Trophoblast cell (in vitro differentiated cells and primary cell): ENCODE results near the gene FAM131C.
A peak's percentile ranks its signal among the peaks of the same experiment; 100 is the strongest.

Experiments used
- DNase-seq, 2 donors: peaks; one replicate each; pipeline ENCODE4 v3.0.0-alpha.2; 2016
- H2AFZ ChIP-seq: 2 replicates; pipeline ENCODE4 v1.6.1; 2013; ENCODE audit warnings: low read length, moderate library complexity, mild to moderate bottlenecking; ENCODE audit not compliant: insufficient read depth, poor library complexity
- H2AK5ac ChIP-seq: 2 replicates; pipeline ENCODE4 v1.6.1; 2013; ENCODE audit warnings: mild to moderate bottlenecking, low read length
- H2BK120ac ChIP-seq: 2 replicates; pipeline ENCODE4 v1.6.1; 2013; ENCODE audit warnings: low read length, mild to moderate bottlenecking, moderate library complexity; ENCODE audit not compliant: insufficient read depth, poor library complexity
- H2BK12ac ChIP-seq: 2 replicates; pipeline ENCODE4 v1.6.1; 2013; ENCODE audit warnings: mild to moderate bottlenecking, low read length, moderate library complexity
- H2BK5ac ChIP-seq: 2 replicates; pipeline ENCODE4 v1.6.1; 2013; ENCODE audit warnings: low read length, low read depth, moderate library complexity, mild to moderate bottlenecking; ENCODE audit not compliant: poor library complexity
- H3K14ac ChIP-seq: 2 replicates; pipeline ENCODE4 v1.6.1; 2013; ENCODE audit warnings: mild to moderate bottlenecking, low read length
- H3K18ac ChIP-seq: 2 replicates; pipeline ENCODE4 v1.6.1; 2013; ENCODE audit warnings: mild to moderate bottlenecking, low read length
- H3K23ac ChIP-seq: 2 replicates; pipeline ENCODE4 v1.6.1; 2013; ENCODE audit warnings: low read length
- H3K27ac ChIP-seq: 2 replicates; pipeline ENCODE4 v1.5.1; 2013; ENCODE audit warnings: low read depth, mild to moderate bottlenecking, inconsistent platforms, low read length, moderate library complexity
- H3K27me3 ChIP-seq: 2 replicates; pipeline ENCODE4 v1.6.1; 2013; ENCODE audit warnings: inconsistent platforms, mild to moderate bottlenecking, low read length, moderate library complexity; ENCODE audit not compliant: insufficient read depth
- H3K36me3 ChIP-seq, 2 experiments: 1 replicate in 1 of 2; 2 replicates in 1 of 2; pipeline ENCODE4 v1.6.1; 2013; ENCODE audit warnings: low read length in 2 of 2, mild to moderate bottlenecking in 2 of 2, moderate library complexity in 1 of 2; ENCODE audit not compliant: insufficient read depth in 2 of 2, control insufficient read depth in 1 of 2
- H3K4ac ChIP-seq: 2 replicates; pipeline ENCODE4 v1.6.1; 2013; ENCODE audit warnings: low read depth, mild to moderate bottlenecking, low read length, moderate library complexity
- H3K4me1 ChIP-seq, 2 experiments: 1 replicate in 1 of 2; 2 replicates in 1 of 2; pipeline ENCODE4 v1.6.1; 2013; ENCODE audit warnings: low read length in 2 of 2, mild to moderate bottlenecking in 2 of 2, moderate library complexity in 1 of 2; ENCODE audit not compliant: insufficient read depth in 2 of 2, control insufficient read depth in 1 of 2
- H3K4me2 ChIP-seq: 2 replicates; pipeline ENCODE4 v1.6.1; 2013; ENCODE audit warnings: inconsistent platforms, mild to moderate bottlenecking, low read length, moderate library complexity
- H3K4me3 ChIP-seq: 2 replicates; pipeline ENCODE4 v1.5.1; 2013; ENCODE audit warnings: mild to moderate bottlenecking, low read depth, low read length, inconsistent platforms
- H3K79me1 ChIP-seq: one replicate; pipeline ENCODE4 v1.6.1; 2013; ENCODE audit warnings: low read length
- H3K79me2 ChIP-seq: 2 replicates; pipeline ENCODE4 v1.6.1; 2013; ENCODE audit warnings: low read length, mild to moderate bottlenecking; ENCODE audit not compliant: control insufficient read depth, insufficient read depth, poor library complexity
- H3K9ac ChIP-seq: 2 replicates; pipeline ENCODE4 v1.6.1; 2013; ENCODE audit warnings: mild to moderate bottlenecking, low read length
- H3K9me3 ChIP-seq: 2 replicates; pipeline ENCODE4 v1.6.1; 2013; ENCODE audit warnings: low read depth, mild to moderate bottlenecking, control low read depth, inconsistent platforms, low read length; ENCODE audit not compliant: insufficient read depth
- H4K12ac ChIP-seq: 2 replicates; pipeline ENCODE4 v1.6.1; 2013; ENCODE audit warnings: low read depth, mild to moderate bottlenecking, low read length, moderate library complexity
- H4K8ac ChIP-seq: 2 replicates; pipeline ENCODE4 v1.6.1; 2013; ENCODE audit warnings: low read depth, mild to moderate bottlenecking, low read length, moderate library complexity
- H4K91ac ChIP-seq: one replicate; pipeline ENCODE4 v1.6.1; 2013; ENCODE audit warnings: low read depth, mild to moderate bottlenecking, low read length, moderate library complexity
- WGBS: extraction: QIAGEN DNeasy Blood & Tissue Kit; methylation state at CpG from one replicate; pipeline ENCODE4 v1.1.7; 2013; ENCODE audit warnings: missing lambda C conversion rate; ENCODE audit not compliant: insufficient read length, insufficient coverage; ENCODE audit errors: extremely low coverage; 5-methylcytosine and 5-hydroxymethylcytosine counted together

The FAM131C gene

DNA sequence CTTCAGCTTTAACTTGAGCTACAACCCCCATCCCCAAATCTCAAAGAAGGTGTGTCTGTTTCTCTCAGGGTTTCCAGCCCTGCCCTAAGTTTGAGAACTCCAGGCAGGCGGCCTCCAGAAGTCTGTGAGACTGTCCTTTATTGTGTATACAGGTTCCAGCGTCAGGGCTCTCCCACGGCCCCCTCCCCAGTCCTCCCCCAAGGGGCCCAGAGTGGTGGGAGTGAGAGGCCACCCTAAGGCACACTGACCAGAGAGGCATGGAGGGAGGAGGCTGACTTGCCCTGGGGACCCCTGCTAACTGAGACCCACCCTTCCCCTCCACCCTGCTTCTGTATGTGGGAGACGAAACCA is 59.6 kb downstream of the FAM131C start:
- Histone ChIP-seq H4K12ac (no peak overlapping the region), H3K79me2 (no peaks in the 10 kb centered on the region), H3K4me2 (no peak overlapping the region), H4K8ac (no peak overlapping the region), H4K91ac (peak overlapping the region; percentile 69), H3K23ac (no peak overlapping the region), H3K18ac (no peak overlapping the region), H3K9ac (no peak overlapping the region), H2BK12ac (peak overlapping the region; percentile 1), H3K27me3 (no peaks in the 10 kb centered on the region), H3K14ac (no peak overlapping the region), H2BK5ac (no peak overlapping the region), H3K27ac (no peak overlapping the region), H3K4me1 (peaks cover 26 to 40% of the 10 kb centered on the region in 2 experiments), H3K36me3 (no peaks in the 10 kb centered on the region), H2AFZ (no peak overlapping the region), H3K4ac (no peak overlapping the region), H3K4me3 (no peak overlapping the region), H3K79me1 (peaks cover 19% of the 10 kb centered on the region), H2AK5ac (no peak overlapping the region), H3K9me3 (peaks cover 4% of the 10 kb centered on the region), H2BK120ac (peak overlapping the region; percentile 2)
- no peak for DNase-seq
- WGBS = no CpG with 5 or more reads among the region's 4 CpGs

- Histone ChIP-seq H3K14ac (no peak overlapping the region), H3K4me2 (peak overlapping the region; percentile 35), H3K79me1 (peaks cover 15% of the 10 kb centered on the region), H2BK5ac (no peak overlapping the region), H3K23ac (no peak overlapping the region), H2BK120ac (peak overlapping the region; percentile 35), H3K79me2 (no peaks in the 10 kb centered on the region), H4K8ac (peak overlapping the region; percentile 11), H4K12ac (no peak overlapping the region), H2AK5ac (no peak overlapping the region), H3K18ac (no peak overlapping the region), H3K4me3 (peak overlapping the region; percentile 44), H4K91ac (peak overlapping the region; percentile 69), H2BK12ac (peak overlapping the region; percentile 70), H3K27ac (no peak overlapping the region), H3K4me1 (peaks cover 21 to 34% of the 10 kb centered on the region in 2 experiments), H3K9ac (no peak overlapping the region), H2AFZ (no peak overlapping the region), H3K36me3 (no peaks in the 10 kb centered on the region), H3K4ac (no peak overlapping the region), H3K27me3 (no peaks in the 10 kb centered on the region), H3K9me3 (peaks cover 4% of the 10 kb centered on the region)
- peak in 1 of 2 donors; percentile 17 for DNase-seq
- WGBS = no CpG with 5 or more reads among the region's 28 CpGs
Measured at GRCh38 chr1:16013220-16013907, 60.1 kb downstream of the FAM131C start.

DNA sequence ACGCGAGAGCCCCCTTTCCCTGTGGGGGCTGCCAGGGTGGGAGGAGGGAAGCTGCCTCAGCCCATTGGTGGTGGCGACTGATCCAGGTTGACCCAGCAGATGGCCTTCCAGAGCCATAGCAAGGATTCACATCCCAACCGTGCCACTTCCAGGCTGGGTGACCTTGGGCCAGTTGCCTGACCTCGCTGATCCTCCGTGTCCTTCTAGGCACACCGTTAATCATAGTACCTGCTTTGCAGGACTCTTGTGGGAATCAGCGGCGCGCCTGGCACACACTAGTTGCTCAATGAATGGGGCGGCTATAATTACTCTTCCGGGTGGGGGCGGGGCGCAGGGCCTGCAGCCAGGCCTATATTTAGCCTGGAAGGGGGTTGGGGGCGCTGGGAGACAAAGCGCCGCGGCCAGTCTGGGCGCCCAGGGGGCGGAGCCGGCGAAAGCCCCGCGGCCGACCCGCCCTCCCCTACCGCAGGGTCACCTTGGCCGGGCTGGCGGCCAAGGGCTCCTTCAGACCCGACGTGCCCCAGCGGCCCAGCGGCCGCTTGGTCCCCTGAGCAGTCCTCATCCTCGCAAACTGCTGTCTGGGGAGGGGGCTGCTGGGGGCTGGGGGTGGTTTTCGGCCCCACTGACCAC is 60.7 kb downstream of the FAM131C start:
- H2AFZ ChIP-seq = no peak overlapping the region
- H3K9me3 ChIP-seq = peaks cover 4% of the 10 kb centered on the region
- no peaks in the 10 kb centered on the region for H3K79me2 ChIP-seq
- peak overlapping the region; percentile 21 for H2AK5ac ChIP-seq
- H3K4me2 ChIP-seq = peak overlapping the region; percentile 35
- H3K4me3 ChIP-seq = peak overlapping the region; percentile 44
- peak overlapping the region; percentile 35 for H2BK120ac ChIP-seq
- H3K4me1 ChIP-seq = peaks cover 17 to 29% of the 10 kb centered on the region in 2 experiments
- DNase-seq = peak in 1 of 2 donors; percentile 27
- no peak overlapping the region for H2BK12ac ChIP-seq
- H3K14ac ChIP-seq = peak overlapping the region; percentile 12
- no peak overlapping the region for H2BK5ac ChIP-seq
- H4K8ac ChIP-seq = peak overlapping the region; percentile 11
- H3K23ac ChIP-seq = no peak overlapping the region
- WGBS = no CpG with 5 or more reads among the region's 36 CpGs
- no peaks in the 10 kb centered on the region for H3K27me3 ChIP-seq
- H3K4ac ChIP-seq = no peak overlapping the region
- H3K18ac ChIP-seq = peak overlapping the region; percentile 26
- peaks cover 11% of the 10 kb centered on the region for H3K79me1 ChIP-seq
- H3K9ac ChIP-seq = no peak overlapping the region
- H3K36me3 ChIP-seq = no peaks in the 10 kb centered on the region
- H4K91ac ChIP-seq = peak overlapping the region; percentile 34
- H4K12ac ChIP-seq = no peak overlapping the region
- H3K27ac ChIP-seq = no peak overlapping the region

- no peak overlapping the region for H3K23ac ChIP-seq
- H3K79me2 ChIP-seq = no peaks in the 10 kb centered on the region
- peak overlapping the region; percentile 12 for H3K14ac ChIP-seq
- H4K8ac ChIP-seq = peak overlapping the region; percentile 3
- peaks cover 11 to 22% of the 10 kb centered on the region in 2 experiments for H3K4me1 ChIP-seq
- no peak overlapping the region for H3K9ac ChIP-seq
- H2BK5ac ChIP-seq = no peak overlapping the region
- H2BK120ac ChIP-seq = peak overlapping the region; percentile 24
- no peak overlapping the region for H2AFZ ChIP-seq
- H3K4me2 ChIP-seq = peak overlapping the region; percentile 35
- no peak overlapping the region for H3K4me3 ChIP-seq
- no peaks in the 10 kb centered on the region for H3K36me3 ChIP-seq
- no CpG with 5 or more reads among the region's 11 CpGs for WGBS
- H3K9me3 ChIP-seq = peaks cover 4% of the 10 kb centered on the region
- peak overlapping the region; percentile 17 for H4K91ac ChIP-seq
- no peak for DNase-seq
- peak overlapping the region; percentile 26 for H3K18ac ChIP-seq
- no peak overlapping the region for H3K4ac ChIP-seq
- H2AK5ac ChIP-seq = peak overlapping the region; percentile 21
- no peak overlapping the region for H4K12ac ChIP-seq
- no peak overlapping the region for H3K27ac ChIP-seq
- peaks cover 6% of the 10 kb centered on the region for H3K79me1 ChIP-seq
- no peak overlapping the region for H2BK12ac ChIP-seq
- H3K27me3 ChIP-seq = no peaks in the 10 kb centered on the region
Measured at GRCh38 chr1:16011936-16012589, 61.4 kb downstream of the FAM131C start.
